Fibroblast of the conjunctiva (primary cell): ENCODE data around the gene ULBP1.
"Not testable (repeated sequence)": the region's sequence is repeated elsewhere in the genome, so short reads cannot be mapped to it uniquely, and the experiment has no call there.

ENCODE experiments used
- DNase-seq: peaks from one replicate; pipeline ENCODE4 v3.0.0-alpha.2; 2010; ENCODE audit warnings: low read depth

Gene ULBP1

GRCh38 chr6:149953390-149953789, 10.4 kb upstream of the ULBP1 start:
- not testable (repeated sequence) for DNase-seq

GRCh38 chr6:149953934-149954327, 9.8 kb upstream of the ULBP1 start:
- DNase-seq, result not testable (repeated sequence)

- not testable (repeated sequence) for DNase-seq
These were observed 9.3 kb upstream of the ULBP1 start for GRCh38 chr6:149954328-149954983.

GRCh38 chr6:149954984-149955653, 8.6 kb upstream of the ULBP1 start:
- DNase-seq, result not testable (repeated sequence)

GRCh38 chr6:149955654-149956317, 8.0 kb upstream of the ULBP1 start:
- not testable (repeated sequence) for DNase-seq

GRCh38 chr6:149958124-149958523, 5.6 kb upstream of the ULBP1 start:
- not testable (repeated sequence) for DNase-seq

GRCh38 chr6:149959806-149960205, 3.9 kb upstream of the ULBP1 start:
- not testable (repeated sequence) for DNase-seq

- no peak for DNase-seq
These were observed 3.3 kb upstream of the ULBP1 start for GRCh38 chr6:149960488-149960887.

GRCh38 chr6:149961728-149962425, 1.9 kb upstream of the ULBP1 start:
- DNase-seq, result no peak

- no peak for DNase-seq
These were observed 1.1 kb upstream of the ULBP1 start for GRCh38 chr6:149962461-149963211.

GRCh38 chr6:149963212-149963461, 606 bp upstream of the ULBP1 start:
- no peak for DNase-seq

- no peak for DNase-seq
These were observed 808 bp downstream of the ULBP1 start for GRCh38 chr6:149964308-149965193.

- no peak for DNase-seq
These were observed 1.7 kb downstream of the ULBP1 start for GRCh38 chr6:149965194-149966020.

GRCh38 chr6:149966319-149966718, 2.6 kb downstream of the ULBP1 start:
- not testable (repeated sequence) for DNase-seq

GRCh38 chr6:149967591-149967990, 3.8 kb downstream of the ULBP1 start:
- no peak for DNase-seq

- DNase-seq, result not testable (repeated sequence)
These were observed 4.3 kb downstream of the ULBP1 start for GRCh38 chr6:149967999-149968398.

GRCh38 chr6:149968909-149969308, 5.2 kb downstream of the ULBP1 start:
- DNase-seq, result not testable (repeated sequence)

- no peak for DNase-seq
These were observed 5.9 kb downstream of the ULBP1 start for GRCh38 chr6:149969635-149970034.

- not testable (repeated sequence) for DNase-seq
These were observed 10.7 kb downstream of the ULBP1 start for GRCh38 chr6:149974394-149974793.

- no peak for DNase-seq
These were observed 11.1 kb downstream of the ULBP1 start for GRCh38 chr6:149974825-149975224.
